CD4-positive, alpha-beta T cell treated with Interleukin-12 subunit alpha and Interleukin-12 subunit beta, for 1 hour (primary cell): ENCODE results near the gene STPG1.

Source experiments
- DNase-seq: peaks from one replicate; pipeline ENCODE4 v3.0.0-alpha.2; 2020

Gene STPG1

DNA sequence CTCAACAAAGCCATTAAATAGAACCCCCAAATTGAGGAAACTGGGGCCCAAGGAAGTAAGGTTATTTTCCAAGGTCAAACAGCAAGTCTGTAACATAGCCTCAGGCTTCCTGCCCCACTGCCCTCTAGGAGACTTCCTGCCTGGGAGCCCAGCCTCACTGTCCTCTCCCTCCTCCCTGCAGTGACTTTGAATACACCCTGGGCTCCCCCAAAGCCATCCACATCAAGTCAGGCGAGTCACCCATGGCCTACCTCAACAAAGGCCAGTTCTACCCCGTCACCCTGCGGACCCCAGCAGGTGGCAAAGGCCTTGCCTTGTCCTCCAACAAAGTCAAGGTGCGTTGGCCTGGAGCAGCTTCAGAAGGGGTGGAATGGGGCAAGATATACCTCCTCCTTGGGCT lies 76.1 kb downstream of the STPG1 start:
- DNase-seq, result no peak

DNA sequence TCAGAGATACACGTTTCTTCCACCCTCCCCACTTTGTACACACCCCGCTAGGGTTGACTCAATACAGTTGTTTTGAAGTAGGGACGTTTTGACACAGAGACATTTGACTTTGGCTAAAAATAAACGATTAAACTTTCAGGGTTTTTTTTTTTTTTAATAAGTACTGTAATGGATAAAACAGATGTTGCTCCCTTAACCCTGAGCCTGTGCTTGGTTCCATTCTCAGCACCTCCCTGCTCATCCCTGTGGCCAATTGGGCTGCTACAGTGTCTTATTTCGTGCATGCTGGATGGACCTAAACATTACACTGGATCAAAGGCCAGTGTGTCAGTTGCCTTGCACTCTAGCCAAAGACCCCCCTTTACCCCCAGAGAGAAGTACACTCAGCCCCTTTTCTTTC lies 77.5 kb downstream of the STPG1 start:
- no peak for DNase-seq

DNA sequence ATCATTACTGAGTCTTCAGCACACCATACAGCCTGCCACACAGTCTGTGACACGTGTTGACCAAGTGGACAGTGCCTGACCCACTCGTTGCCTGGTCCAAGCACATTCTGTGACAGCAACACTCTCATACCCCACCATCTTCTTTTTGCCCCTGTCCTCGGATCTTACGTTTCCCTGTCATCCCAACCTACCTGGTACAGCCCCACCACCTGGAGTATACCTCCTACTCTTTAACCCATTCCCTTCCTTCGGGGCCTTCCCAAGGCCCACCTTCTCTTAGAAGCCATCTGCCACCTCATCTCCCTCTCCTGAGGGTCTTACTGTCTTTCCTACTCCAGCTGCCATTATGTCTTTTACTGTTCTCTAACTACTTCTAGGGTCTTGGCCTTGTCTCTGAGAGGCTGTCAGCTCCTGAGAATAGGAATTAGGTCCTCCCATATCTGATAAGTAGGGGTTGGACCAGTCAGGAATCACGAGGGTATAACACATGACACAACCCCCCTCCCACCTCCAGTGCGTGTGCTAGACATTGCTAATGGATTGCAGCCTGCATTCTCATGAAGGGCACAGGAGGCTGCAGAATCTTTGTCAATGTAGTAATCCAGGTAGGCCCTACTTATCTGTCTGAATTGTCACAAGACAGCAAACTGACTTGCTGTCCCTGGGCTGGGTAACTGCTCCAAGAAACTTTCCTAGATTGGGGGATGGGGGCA lies 81.5 kb downstream of the STPG1 start:
- DNase-seq, result no peak

DNA sequence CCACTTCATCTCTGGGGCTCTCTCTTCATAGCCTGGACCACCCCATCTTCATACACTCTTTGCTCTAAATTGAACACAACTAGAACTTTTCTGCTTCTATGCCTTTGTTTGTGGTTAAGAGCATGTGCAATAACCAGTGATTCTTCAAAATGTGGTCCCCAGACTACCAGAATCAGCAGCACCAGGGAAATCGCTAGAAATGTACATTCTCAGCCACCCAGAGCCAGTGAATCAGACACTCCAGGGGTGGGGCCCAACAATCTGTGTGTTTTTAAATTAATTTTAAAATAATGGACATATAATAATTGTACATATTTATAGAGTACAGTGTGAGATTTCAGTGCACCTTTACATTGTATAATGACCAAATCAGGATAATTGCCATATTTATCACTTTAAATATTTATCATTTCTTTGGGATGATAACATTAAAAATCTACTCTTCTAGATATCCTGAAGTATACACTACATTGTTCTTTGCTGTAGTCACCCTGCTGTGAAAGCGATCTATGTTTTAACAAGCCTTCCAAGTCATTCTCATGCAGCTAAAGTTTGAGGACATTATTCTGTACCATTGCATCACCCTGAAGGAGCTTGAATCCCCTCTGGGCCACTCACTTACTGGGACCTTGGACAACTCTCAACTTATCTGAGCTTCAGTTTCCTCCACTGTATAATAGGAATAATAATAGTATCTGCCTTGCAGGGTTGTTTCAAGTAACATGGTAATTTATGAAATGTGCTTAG lies 83.6 kb downstream of the STPG1 start:
- no peak for DNase-seq

DNA sequence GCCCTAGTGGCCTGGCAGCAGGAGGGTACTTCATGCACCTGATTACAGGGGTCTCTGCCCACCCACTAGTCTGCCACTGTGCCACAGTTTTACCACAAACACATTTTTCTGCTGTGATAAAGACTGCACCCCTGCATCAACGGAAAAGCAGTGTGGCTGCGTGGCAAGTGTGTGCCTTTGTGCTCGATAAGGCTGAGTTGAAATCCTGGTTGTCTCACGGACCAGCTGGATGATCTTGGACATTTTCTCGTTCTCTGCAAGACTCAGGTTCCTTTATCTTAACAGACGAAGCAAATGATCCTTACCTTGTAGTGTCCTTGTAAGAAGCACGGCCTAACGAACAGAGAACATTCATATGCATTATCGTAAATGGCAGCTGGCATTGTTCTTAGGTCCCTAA lies 84.3 kb downstream of the STPG1 start:
- no peak for DNase-seq

DNA sequence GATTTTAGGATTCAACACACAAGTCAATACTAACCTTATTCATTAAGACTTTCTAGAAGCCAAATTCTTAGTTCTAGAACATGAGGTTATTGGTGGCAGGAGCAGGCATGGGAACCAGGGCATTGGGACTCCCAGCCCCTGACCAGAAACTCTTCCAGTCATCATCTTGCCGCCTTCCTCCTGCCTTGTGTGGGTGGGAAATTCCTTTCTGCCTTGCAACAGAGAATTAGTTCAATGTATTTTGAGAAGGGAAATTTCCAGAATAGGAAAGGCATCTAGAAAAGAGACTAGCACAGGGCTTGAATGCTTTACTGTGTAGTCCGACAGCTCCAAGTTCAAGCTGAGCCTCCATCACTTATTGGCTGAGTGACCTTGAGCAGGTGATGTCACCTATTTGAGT lies 85.7 kb downstream of the STPG1 start:
- no peak for DNase-seq

DNA sequence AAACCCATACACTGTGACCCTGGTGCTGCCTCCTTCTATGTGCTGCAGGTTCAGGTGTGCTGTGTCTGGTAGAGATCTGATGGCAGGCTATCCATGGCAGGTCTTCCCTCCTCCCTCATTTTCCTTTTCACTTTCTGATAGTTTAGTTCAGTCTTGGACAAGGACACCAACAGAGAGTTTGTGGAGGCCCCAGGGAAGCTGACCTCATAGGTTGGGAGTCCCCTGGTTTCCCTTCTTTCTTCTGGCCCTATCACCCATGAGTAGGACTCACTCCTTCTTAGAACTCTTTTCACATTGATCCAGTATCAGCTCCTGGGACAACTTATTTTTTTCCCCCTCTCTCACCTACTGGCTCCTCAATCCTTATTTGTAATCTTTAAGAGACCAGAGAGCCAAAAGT lies 86.1 kb downstream of the STPG1 start:
- no peak for DNase-seq

DNA sequence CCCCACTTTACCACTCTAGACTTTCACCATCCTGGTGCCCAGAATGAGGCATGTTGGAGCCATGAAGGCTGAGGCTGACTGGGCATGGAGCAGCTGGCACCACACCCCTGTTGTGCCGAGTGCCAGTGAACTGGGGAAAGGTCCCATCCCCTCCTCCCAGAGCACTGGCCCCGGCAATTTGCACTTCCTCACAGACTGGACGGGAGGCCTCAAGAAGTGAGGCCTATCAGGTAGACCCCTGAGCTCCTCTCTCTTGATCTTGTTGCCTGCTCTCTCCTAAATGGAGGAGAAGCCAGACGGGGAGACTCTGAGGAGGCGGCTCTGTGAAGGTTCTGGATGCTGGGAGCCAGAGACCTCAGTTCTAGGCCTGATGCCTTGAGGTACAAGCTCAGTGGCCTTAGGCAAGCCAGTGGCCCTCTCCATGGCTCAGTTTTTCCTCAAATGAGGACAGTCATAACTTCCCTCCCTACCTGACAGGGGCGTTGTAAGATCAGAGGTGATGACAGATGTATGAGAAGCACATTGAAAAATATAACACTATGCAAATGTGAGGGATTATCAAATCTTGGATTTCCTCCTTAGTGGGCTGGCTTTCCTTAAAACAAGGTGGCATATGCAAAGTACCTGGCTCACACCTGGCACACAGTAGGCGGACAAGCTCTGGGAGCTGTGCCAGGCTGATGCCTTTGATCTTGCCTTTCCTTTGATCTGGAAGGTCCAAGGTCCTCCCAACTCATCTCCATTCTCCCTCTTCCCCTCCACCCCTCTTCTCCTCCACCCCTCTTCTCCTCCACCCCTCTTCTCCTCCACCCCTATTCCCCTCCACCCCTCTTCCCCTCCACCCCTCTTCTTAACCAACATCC lies 87.8 kb downstream of the STPG1 start:
- no peak for DNase-seq

DNA sequence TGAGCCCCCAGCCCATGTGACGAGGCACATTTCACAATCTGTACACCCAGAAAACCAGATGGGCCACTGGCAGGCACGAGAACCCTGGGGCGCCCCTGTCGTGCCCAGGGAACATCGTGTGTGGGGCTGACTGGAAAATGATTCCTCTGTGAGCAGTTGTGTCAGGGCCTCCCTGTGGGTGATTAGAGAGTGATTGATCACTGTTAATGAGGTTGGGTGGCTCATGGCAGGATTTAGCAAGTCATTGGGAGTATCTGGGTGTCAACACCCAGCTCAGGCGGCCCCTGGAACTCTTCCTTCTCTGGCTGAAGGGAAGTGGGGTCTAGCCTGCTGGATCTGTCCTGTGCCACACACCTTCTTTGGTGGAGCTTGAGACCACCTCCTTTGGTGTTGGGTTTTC lies 88.7 kb downstream of the STPG1 start:
- no peak for DNase-seq

DNA sequence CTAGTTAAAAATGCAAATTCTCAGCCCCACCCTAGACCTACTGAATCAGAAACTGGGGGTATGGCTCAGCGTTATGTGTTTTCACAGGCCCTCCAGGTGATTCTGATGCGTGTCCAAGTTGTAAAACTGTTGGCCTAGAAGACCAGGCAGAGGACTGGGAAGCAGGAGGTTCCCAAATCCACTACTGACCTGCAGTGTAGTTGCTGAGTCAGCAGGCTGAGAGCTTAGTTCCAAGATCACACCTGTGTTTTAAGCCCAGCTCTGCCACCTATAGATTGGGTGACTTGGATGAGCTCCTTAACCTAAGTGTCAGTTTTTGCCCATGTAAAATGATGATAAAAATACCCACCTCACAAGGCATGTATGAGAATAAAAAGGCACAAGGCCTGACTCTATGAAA lies 90.3 kb downstream of the STPG1 start:
- DNase-seq, result no peak

DNA sequence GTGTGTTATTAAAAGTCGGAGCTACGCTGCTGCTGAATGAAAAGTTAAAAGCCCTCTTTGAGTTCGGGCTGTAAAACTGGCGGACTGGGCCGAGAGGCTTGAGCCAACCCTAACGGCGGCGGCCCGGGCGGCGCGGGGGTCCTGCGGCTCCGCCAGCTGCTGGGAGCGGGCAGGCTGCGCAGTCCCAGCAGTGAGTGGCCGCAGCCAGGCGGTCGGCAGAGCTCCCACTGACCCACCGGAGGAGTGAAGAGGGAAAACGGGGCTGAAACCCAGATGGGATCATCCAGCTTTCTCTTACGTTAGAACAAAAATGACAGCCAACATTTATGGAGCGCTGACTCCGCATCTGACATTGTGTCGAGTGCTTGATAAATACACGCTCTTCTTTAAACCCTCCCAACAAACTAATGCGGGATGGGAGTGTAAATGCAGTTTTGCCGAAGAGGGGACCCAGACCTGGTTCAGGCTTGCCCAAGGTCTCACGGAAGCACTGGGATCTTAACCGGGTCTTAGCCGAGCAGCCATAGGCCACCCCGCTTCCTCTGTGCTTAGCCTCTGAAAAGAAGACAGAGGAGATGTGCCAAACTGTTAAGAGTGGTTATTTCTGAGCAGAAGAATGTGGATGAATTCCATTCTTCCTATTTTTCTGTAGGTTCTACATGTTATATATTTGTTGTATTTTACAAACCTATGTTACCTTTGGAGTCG lies 91.0 kb downstream of the STPG1 start:
- no peak for DNase-seq

DNA sequence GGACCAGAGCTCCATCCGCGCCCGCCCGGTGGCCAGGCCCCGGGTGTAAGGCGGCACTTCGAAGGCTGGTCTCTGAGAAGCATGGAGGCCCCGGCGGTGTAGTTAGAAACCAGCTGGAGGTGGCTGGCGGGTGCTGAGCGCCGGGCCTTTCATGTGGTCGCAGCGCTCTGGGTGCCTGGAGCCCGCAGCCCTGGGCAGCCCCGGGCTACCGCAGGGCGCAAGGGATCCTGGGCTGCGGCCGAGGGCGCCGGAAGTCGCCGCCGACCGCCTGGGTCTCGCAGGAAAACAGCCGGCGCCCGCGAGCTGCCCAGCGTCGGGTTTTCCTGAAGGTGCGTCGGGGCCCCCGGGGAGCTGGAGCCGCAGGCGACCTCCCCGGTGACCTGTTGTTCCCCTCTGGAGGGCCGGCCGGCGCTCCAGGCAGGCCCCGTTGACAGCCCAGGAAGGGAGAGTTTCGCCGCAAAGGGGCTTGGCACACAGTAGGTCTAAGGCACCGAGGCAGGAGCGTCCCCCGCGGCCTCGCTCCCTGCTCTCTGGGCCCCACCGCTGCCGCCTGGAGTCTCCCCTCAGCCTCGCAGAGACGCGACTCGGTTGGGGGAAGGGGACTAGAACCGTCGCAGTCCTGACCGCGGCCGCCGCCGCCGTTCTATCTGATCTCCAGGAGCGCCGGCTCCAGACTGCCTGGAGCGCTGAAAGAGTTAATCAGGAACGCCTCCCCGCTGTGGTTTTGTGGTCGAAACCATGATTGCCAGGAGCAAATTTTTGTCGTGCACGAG lies 91.7 kb downstream of the STPG1 start:
- DNase-seq, result peak; percentile 68

DNA sequence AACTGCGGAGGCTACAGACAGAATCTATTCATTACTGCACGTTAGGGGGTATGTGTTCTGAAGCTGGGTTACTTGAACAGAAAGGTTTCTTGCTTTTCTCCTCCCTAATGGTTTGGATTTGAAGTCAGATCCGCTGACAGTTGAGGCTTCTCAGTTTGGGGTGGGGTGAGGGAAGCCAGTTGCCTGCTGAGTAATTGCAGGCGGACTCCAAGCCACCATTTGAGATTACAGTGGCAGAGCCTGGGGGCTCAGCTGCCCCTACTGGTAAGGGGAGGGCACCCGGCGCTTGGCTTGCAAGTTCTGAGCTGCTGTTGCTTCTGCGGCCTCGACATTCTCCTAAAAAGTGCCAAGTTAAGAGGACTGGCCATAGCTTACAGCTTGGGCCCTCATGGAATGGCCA lies 92.5 kb downstream of the STPG1 start:
- DNase-seq, result no peak

DNA sequence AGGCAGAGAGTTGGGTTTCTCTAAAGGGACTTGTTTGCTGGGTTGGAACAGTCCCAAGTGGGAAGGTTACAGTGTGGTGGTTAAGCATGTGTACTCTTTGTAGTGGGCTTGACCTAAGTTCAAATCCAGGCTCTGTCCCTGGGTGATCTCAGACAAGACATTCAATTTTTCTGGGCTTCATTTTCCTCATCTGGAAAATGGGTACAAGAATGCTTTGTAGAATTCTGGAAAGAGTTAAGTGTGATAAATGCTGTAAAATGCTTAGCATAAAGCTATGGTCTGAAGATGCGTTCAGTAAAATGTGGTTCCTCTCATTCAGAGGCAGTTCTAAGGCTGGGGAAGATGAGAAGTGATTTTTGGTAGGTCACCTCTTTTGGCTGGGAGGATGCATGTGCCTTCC lies 93.6 kb downstream of the STPG1 start:
- DNase-seq, result no peak

DNA sequence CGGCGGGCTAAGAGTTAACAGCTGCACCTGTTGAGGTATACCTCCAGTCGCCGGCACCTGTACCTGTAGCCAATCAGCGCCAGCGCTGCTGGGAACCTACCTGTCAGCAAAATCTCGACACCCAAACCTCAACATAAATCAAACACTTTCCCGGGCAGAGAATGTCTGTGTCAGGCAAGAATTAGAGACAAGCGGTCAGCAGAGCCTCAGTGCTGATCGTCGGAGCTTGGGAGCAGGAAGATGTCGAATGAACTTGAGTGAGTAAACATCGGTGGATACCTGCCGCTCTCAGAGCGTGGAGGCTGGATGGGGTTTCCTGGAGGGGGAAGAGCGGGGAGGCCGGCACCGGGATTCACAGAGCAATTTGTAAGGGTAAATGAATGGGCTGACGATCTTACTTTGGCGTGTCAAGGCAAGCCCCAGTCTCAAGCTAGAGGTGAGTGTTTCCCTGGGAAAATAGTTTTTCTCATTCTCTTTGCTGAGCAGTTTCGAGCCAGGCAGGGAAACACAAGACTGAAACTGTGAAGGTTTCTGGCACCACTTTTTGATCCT lies 94.2 kb downstream of the STPG1 start, which contains the start of gene GRHL3:
Gene GRHL3 (plus strand): TSS at position 46 of the 552 bp plus-strand sequence. CDS start 195 bp downstream, at position 241.
- peak; percentile 36 for DNase-seq

DNA sequence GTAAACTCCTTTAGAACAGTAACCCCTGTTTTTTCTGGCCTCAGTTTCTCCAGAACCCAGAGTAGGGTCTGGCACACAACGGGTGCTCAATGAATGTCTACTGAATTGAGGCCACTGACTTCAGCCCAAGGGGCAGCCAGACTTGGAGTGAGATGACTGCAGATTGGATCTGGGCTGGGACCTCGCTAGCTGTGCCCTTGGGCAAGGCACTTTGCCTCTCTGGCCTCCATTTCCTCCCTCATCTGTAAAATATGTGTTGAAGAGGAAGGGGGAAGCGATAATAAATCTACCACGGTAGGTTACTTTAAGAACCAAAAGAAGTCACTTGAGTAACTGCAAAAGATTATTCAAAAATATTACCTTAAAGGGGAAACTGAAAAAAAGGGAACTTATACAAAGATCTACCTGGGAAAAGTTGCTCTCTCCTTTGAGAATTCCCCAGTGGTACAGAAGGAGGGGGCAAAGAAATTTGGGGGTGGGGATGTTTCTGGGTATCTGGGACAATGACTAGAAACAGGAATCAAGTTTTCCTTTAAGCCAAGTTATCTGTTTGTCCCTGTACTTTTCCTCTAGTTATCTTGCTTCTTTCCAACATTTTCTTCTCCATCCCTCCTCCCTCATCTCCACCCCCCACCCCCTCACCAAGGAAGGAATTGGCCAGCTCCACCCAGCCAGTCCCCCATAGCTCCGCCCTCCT lies 94.8 kb downstream of the STPG1 start:
- DNase-seq, result no peak

DNA sequence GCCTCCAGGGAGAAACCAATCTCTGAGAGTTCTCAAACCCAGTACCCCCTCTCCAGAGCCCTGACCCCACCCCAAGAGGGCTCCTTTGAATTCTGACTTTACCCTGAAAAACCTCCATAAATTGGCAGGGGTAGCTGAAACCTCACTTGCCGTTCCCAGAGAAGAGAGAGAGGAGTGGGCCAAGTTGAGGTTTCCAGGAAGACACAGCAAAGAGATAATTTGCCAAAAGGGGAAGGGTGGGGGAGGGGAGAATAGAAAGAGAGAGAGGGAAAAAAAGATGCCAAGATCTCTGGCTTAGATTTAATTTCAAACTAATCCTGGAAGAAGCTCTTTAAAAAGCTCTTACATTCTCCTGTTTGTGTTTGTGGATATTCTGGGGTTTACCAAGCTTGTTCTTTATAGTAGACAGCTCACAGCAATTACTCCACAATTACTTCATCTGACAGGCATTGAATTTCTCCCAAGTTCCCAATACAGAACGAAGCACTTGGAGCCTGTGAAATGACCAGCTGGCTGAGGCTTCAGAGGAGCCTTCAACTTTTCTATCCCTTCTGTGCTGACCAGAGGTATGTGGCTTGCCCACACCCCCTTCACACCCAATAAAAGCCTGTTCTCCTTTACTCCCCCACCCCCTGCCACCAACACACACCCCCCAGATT lies 95.5 kb downstream of the STPG1 start:
- DNase-seq, result no peak

DNA sequence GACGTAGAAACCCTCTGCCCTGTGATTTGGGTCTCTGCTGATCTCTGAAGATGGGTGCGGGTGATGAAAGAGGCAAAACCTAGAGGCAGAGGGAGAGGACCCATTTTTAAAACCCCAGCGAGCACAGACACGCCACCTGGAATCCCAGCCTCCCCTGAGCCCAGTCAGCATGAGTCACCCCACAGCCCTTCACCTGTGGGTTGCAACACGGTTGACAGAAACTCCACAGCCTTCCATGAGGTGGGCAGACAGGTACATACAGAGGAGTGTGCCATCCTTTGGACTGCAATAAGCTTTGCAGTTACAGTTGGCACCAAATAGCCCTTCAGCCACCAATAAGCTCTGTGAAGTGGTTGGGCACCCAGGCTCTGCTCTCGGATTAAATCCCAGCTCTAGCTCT lies 96.5 kb downstream of the STPG1 start:
- DNase-seq, result no peak

DNA sequence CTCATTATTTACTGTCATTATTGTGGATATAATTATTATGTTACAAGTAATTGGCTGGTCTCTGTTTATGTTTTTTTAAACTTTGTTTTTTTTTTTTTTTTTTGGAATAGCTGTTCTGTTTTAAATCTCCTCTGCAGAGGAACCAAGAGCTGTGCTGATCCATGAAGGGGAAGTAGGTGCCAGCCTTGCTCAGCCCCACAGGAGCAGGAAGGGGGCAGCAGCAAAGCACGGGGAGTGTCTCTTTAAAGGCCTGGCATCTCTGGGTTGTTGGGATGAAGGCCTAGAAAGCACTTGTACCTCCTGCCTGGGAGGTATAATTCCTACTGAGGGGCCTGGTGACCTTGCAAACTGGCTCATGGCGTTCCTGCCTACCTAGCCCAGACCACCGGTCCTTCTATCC lies 96.9 kb downstream of the STPG1 start:
- DNase-seq, result no peak

DNA sequence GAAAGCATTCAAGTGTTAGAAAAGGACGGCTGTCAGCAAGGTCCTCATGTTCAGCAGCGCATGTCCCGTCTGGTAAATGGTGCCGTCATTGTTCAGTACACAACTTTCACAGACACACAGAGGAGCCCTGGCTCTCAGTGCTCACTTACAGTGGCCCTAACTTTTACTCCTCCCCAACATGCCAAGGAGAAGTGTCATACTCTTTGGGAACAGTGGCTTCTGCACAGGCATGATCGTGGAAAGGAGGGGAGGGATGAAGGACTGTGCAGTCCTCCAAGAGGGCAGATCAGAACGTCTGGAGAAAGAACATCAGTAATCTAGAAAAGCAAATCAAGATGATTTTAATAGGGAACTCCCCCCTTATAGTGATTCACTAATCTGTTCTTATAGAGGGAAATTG lies 98.2 kb downstream of the STPG1 start:
- no peak for DNase-seq

DNA sequence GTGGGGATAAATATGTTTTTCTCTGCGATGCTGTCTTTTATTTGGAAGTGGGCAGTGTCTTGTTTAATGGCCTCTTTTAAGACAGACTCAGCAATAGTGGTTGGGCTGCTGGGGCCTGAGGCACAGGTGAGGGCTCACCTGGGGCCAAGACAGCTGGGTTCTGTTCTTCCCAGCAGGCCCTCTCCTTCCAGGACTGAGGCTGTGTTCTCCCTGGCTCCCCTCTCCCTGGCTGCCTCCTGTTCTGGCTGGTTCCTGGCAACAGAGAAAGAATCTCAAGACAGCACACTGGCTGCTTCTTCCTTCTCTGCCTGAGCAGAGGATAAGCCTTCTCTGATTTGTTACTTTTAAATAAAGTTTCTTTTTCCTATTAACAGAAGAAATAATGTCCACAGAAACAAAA lies 101.8 kb downstream of the STPG1 start:
- no peak for DNase-seq
